GM12801 (cell line): ENCODE measurements around the gene NUP88.

ENCODE experiments used
- TF ChIP-seq, protein P1 (sequence below): IDR thresholded peaks from one replicate; pipeline ENCODE4 v1.5.1; 2011; ENCODE audit warnings: control low read depth; ENCODE audit not compliant: insufficient read length; ENCODE audit errors: extremely low read depth

The NUP88 gene

DNA sequence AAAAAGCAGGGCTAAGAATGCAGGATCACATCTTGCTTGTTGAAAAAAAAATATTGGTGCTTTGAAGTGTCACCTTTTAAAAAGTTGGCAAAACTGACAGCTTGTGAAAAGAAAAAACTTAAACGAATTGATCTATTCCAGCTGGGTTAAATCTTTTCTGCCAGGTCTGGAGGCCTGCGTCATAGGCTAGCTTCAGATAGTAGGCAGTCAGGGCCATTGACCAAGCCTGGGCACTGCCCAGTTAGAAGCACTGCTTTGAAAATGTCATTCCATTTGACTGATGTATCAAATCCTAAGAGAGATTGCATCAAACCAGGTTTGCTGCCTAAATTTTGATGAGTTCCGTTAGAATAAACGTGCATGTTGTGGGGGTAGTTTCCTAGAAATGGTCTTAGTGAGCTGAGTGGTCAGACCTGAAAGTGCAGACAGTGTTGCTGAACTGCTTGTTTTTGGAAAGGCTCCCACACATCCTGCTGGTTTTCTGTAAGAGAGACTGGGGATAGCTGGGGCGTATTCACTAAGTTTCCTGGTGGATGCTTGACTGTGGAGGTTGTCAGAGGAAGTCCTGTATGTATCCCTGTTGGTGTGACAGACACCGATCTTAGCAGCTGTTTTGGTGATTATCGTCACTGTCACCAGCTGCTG lies 38.8 kb downstream of the NUP88 start:
- TF ChIP-seq, protein P1, sequence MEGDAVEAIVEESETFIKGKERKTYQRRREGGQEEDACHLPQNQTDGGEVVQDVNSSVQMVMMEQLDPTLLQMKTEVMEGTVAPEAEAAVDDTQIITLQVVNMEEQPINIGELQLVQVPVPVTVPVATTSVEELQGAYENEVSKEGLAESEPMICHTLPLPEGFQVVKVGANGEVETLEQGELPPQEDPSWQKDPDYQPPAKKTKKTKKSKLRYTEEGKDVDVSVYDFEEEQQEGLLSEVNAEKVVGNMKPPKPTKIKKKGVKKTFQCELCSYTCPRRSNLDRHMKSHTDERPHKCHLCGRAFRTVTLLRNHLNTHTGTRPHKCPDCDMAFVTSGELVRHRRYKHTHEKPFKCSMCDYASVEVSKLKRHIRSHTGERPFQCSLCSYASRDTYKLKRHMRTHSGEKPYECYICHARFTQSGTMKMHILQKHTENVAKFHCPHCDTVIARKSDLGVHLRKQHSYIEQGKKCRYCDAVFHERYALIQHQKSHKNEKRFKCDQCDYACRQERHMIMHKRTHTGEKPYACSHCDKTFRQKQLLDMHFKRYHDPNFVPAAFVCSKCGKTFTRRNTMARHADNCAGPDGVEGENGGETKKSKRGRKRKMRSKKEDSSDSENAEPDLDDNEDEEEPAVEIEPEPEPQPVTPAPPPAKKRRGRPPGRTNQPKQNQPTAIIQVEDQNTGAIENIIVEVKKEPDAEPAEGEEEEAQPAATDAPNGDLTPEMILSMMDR = no peak

DNA sequence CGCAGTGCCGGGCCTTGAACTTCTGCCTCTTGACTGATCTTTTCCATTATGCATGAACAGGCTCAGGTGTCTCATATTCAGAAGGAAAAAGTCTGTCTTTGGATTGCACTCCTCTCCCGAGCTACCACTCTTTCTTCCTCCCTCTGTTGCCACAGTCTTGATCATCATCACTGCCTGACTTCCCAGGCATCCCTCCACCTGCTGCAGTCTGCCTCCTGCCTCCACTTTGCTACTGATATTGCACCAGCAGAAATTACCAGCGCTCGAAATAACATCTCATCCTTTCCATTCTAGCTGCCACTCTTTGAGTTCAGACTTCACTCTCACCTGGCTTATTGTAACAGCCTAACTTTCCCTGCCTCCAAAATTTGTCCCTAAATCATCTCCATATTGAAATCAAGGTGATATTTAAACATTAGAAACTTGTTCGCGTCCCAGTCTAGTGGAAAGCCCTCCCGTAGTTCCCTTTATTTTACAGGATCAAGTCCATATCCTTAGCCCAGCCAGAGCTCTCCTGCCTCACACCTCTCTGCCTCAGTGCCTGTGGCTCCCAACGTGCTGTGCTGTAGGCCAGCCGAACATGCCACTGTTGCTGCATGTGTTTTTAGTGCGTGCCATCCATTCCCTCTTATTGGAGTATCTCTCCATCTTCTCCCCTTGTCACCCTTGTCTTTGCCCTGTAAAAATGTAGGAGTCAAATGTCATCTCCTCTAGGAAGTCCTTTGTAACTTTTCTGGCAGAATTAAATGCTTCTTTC lies 39.9 kb downstream of the NUP88 start:
- TF ChIP-seq, protein P1 = no peak

DNA sequence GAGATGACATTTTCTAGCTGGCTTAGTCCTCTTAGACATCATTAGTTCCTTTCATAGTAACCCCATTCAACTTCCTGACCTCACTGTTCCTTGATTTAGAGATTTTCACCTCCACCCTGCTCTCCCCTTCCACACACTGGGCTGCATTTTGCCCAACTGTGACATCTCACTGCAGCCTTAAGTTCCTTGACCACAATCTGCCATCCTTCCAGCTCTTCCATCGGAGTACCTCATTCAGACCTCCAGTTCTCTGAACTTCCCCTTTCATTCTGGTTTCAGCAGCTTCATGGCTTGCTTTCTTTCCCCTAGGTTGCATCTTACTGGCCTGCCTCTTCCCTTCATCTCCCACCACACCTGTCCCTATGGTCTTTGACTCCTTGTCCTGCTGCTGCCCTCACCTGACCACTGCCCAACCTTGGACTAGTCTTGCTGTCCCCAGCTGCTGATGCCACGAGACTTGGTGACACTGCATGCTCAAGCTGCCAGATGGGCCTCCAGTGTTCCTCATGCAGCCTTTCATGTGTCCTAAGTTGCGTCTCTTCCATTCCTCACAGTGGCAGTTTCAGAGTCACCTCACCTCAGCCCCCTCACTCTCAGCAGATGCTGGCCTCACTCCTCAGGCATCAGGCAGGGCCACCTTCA lies 40.8 kb downstream of the NUP88 start:
- TF ChIP-seq, protein P1 = no peak

DNA sequence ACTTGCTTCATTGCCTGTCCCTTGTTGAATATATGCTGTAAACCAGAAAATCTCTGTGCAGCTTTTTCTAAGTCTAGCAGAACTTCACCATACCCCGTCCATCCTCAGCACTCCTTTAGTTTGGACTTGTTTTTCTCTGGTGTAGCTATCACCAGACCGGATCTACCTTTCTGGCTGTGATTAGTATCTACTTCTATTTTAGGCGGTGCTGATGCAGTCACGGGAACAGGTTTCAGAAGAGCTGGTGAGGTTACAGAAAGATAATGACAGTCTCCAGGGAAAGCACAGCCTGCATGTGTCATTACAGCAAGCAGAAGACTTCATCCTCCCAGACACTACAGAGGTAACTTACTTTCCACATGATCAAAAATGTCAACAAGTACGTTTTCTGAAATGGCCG lies 46.4 kb downstream of the NUP88 start:
- TF ChIP-seq, protein P1 = no peak

DNA sequence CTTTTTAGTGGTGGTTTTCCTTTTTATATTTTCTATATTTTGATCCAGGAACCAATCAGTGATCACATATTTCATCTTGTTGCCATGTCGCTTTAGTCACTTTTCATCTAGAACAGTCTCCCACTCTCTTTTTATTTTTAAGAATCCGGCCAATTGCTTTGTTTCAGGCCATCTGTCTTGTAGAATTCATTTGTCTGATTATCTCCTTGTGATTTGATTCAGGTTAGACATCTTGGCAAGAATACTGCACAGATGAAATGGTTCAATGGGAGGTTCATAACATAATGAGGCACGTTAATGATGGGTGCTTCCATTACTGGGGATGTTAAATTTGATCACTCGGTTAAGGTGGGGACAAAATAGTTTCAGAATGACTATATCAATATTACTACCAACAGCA lies 49.1 kb downstream of the NUP88 start:
- TF ChIP-seq, protein P1 = no peak

DNA sequence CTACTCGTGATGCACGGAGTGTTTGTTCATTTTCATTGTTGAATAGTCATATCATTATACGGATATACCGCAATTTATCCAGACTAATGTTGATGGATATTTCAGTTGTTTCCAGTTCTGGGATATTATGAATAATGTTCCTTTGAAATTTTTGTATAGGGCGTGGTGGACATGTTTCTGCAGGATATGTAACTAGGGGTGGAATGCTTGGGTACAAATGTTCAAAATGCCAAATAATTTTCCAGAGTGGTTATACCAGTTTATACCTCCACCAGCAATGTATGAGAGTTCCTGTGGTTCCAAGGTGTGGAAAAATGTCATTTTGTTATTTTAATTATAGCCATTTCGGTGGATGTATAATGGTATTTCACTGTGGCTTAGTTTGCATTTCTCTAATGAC lies 53.6 kb downstream of the NUP88 start:
- TF ChIP-seq, protein P1 = no peak

DNA sequence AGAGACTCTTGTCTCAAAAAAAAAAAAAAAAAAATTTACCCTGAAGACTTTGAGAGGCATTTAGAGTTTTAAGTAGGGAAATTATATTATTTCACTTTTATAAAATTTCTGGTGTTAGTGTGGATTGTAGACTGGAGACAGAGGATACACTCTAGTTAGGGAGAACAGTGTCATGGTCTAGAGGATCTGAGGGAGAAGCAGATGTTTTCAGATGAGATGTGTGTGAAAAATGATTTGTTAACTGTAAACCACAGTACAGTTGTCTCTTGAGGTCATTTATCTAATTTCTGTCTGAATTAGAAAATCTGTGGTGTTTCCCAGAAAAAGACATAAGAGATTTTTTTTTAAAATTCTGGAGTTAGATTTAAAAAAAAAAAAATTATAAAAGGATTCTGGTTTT lies 54.8 kb downstream of the NUP88 start:
- TF ChIP-seq, protein P1 = no peak
